ENCODE data around the gene ZNF358. TPM values are rescaled to one million over a fixed set of nuclear protein-coding genes. Genes with fewer than 3 reads are reported as not detected.

Gene ZNF358
- total RNA-seq, 1 donor, result 13.8 TPM

DNA sequence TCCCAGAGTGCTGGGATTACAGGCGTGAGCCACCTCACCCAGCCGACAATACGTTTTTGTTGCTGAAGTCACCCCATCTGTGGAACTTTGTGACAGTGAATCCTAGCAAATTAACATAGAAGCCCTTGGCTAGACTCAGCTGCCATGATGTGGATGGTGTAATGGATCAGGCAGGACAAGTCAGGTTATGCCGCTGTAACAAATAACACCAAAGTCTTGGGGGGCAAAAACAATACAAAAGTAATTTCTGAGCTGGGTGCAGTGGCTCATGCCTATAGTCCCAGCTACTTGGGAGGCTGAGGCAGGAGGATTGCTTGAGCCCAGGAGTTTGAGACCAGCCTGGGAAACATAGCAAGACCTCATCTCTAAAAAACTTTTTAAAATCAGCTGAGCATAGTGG lies 49.0 kb downstream of the ZNF358 start:
- no peak for DNase-seq (ENCODE audit: low read depth)
- no peak overlapping the region for H3K4me3 ChIP-seq (ENCODE audit: low read depth, low read length)
- TF ChIP-seq, protein P1, sequence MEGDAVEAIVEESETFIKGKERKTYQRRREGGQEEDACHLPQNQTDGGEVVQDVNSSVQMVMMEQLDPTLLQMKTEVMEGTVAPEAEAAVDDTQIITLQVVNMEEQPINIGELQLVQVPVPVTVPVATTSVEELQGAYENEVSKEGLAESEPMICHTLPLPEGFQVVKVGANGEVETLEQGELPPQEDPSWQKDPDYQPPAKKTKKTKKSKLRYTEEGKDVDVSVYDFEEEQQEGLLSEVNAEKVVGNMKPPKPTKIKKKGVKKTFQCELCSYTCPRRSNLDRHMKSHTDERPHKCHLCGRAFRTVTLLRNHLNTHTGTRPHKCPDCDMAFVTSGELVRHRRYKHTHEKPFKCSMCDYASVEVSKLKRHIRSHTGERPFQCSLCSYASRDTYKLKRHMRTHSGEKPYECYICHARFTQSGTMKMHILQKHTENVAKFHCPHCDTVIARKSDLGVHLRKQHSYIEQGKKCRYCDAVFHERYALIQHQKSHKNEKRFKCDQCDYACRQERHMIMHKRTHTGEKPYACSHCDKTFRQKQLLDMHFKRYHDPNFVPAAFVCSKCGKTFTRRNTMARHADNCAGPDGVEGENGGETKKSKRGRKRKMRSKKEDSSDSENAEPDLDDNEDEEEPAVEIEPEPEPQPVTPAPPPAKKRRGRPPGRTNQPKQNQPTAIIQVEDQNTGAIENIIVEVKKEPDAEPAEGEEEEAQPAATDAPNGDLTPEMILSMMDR (IDR thresholded peaks at IDR 0.05; ENCODE audit: insufficient read depth, low read depth, low read length), result no peak

DNA sequence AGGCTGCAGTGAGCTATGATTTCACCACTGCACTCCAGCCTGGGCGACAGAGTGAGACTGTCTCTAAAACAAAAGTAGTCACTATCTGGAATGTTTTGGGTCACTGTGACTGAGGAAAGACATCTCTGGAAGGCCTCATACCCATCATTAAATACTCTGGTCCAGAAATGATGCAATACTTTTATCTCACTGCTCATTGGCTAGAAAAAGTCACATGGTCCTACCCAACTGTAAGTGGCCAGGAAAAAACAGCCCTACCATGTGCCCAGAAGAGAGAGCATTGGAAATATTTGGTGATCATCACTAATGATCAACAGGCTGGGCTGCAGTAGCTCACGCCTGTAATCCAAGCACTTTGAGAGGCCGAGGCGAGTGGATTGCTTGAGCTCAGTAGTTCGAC lies 49.4 kb downstream of the ZNF358 start:
- no peak for DNase-seq (ENCODE audit: low read depth)
- H3K4me3 ChIP-seq (ENCODE audit: low read depth, low read length), result no peak overlapping the region
- TF ChIP-seq, protein P1 (IDR thresholded peaks at IDR 0.05; ENCODE audit: insufficient read depth, low read depth, low read length), result no peak

Small RNAs within 50 kb of the gene (small RNA-seq; reads per million reads assigned to genes)
- gene AC008878.2, result not detected

Other genes starting within 250 kb of the ZNF358 start
- 3.0 and 10.3 TPM in 2 replicates for gene INSR, start 221.7 kb upstream of the ZNF358 start, total RNA-seq
- gene ARHGEF18, start 167.2 kb upstream of the ZNF358 start, total RNA-seq, result 30.9 and 35.0 TPM in 2 replicates
- 2.3 and 2.6 TPM in 2 replicates for gene PEX11G, start 27.1 kb upstream of the ZNF358 start, total RNA-seq
- gene MCOLN1, start 6.5 kb downstream of the ZNF358 start, total RNA-seq, result 5.5 and 8.6 TPM in 2 replicates
- gene PNPLA6, start 19.6 kb downstream of the ZNF358 start, total RNA-seq, result 101 and 106 TPM in 2 replicates
- not detected in 2 replicates for gene CAMSAP3, start 79.8 kb downstream of the ZNF358 start, total RNA-seq
- 32.0 and 34.1 TPM in 2 replicates for gene XAB2, start 113.4 kb downstream of the ZNF358 start, total RNA-seq
- gene PET100, start 113.7 kb downstream of the ZNF358 start, total RNA-seq, result 10.4 and 11.9 TPM in 2 replicates
- 0.43 TPM in 1 of 2 replicates, not detected in the other for gene PCP2, start 117.6 kb downstream of the ZNF358 start, total RNA-seq
- gene STXBP2, start 121.0 kb downstream of the ZNF358 start, total RNA-seq, result 4.2 and 9.9 TPM in 2 replicates
- gene RETN, start 152.9 kb downstream of the ZNF358 start, total RNA-seq, result not detected in 2 replicates
- gene MCEMP1, start 161.0 kb downstream of the ZNF358 start, total RNA-seq, result not detected in 2 replicates
- 29.0 and 29.8 TPM in 2 replicates for gene TRAPPC5, start 164.7 kb downstream of the ZNF358 start, total RNA-seq
- gene FCER2, start 186.0 kb downstream of the ZNF358 start, total RNA-seq, result not detected in 2 replicates
- not detected in 2 replicates for gene CLEC4G, start 216.0 kb downstream of the ZNF358 start, total RNA-seq
- not detected in 2 replicates for gene CD209, start 231.4 kb downstream of the ZNF358 start, total RNA-seq
- under 0.01 TPM in 1 of 2 replicates, not detected in the other for gene CLEC4M, start 247.1 kb downstream of the ZNF358 start, total RNA-seq

Data from fibroblast of villous mesenchyme (primary cell).